H1 (cell line): ENCODE results near the gene UBA6. TPM values are rescaled to one million over a fixed set of nuclear protein-coding genes. Genes with fewer than 3 reads are reported as not detected.

Source experiments
- CTCF ChIA-PET: fragments of 300-600 bp; sonication (Branson Sonifier 250); formaldehyde crosslinking; loops from one replicate; lab custom pipeline; 2021; ENCODE audit not compliant: partially characterized antibody; lab: Charles Lee
- POLR2A ChIA-PET: fragments of 300-600 bp; sonication (Branson Sonifier 250); formaldehyde crosslinking; loops from one replicate; lab custom pipeline; 2021; ENCODE audit warnings: inconsistent platforms; ENCODE audit not compliant: partially characterized antibody; lab: Charles Lee
- DNase-seq, 2 experiments: peaks; one replicate each; pipeline versions ENCODE4 v3.0.0 to v3.0.0-alpha.2; 2010 to 2022; ENCODE audit warnings: low spot score in 2 of 2, low read depth in 1 of 2, mixed read lengths in 1 of 2
- FAIRE-seq: peaks from 2 replicates; lab custom pipeline; 2011; peaks lifted over from hg19 to GRCh38; lab: Jason Lieb, UNC
- H2AFZ ChIP-seq: 2 replicates; pipeline ENCODE4 v1.8.1; 2012; ENCODE audit warnings: low read length, inconsistent platforms
- H2AK5ac ChIP-seq: 2 replicates; pipeline ENCODE4 v1.6.1; 2013; ENCODE audit warnings: low read depth, low read length
- H2BK120ac ChIP-seq: replicated peaks from 2 replicates; pipeline ENCODE3; 2013; ENCODE audit warnings: low read depth, low read length, inconsistent platforms
- H2BK12ac ChIP-seq: 2 replicates; pipeline ENCODE4 v1.6.1; 2013; ENCODE audit warnings: low read depth, low read length
- H2BK15ac ChIP-seq: 2 replicates; pipeline ENCODE4 v1.6.1; 2013; ENCODE audit warnings: low read length
- H2BK20ac ChIP-seq: 2 replicates; pipeline ENCODE4 v1.6.1; 2013; ENCODE audit warnings: low read length
- H2BK5ac ChIP-seq: 2 replicates; pipeline ENCODE4 v1.6.1; 2013; ENCODE audit warnings: low read depth, low read length
- H3K14ac ChIP-seq: 2 replicates; pipeline ENCODE4 v1.6.1; 2013; ENCODE audit warnings: inconsistent platforms; ENCODE audit not compliant: insufficient read length
- H3K18ac ChIP-seq: 2 replicates; pipeline ENCODE4 v1.6.1; 2013; ENCODE audit warnings: low read length; ENCODE audit errors: extremely low read depth
- H3K23ac ChIP-seq: 2 replicates; pipeline ENCODE4 v1.6.1; 2013; ENCODE audit warnings: inconsistent platforms; ENCODE audit not compliant: insufficient read length
- H3K23me2 ChIP-seq: 2 replicates; pipeline ENCODE4 v1.6.1; 2013; ENCODE audit warnings: low read depth, low read length
- H3K27ac ChIP-seq: 2 replicates; pipeline ENCODE4 v1.6.1; 2011; ENCODE audit warnings: low read depth, low read length, inconsistent platforms
- H3K27me3 ChIP-seq, 4 experiments: replicated peaks in 1 of 4; 1 replicate in 1 of 4; 2 replicates in 3 of 4; pipeline versions ENCODE4 v1.6.1 to v1.8.1; 2011 to 2013; ENCODE audit warnings: low read length in 3 of 4, mild to moderate bottlenecking in 3 of 4, inconsistent platforms in 2 of 4, mixed read lengths in 2 of 4, moderate library complexity in 1 of 4; ENCODE audit not compliant: control insufficient read depth in 3 of 4, insufficient read depth in 3 of 4; ENCODE audit errors: extremely low read depth in 1 of 4
- H3K36me3 ChIP-seq, 4 experiments: 2 replicates each; pipeline versions ENCODE4 v1.6.1 to v1.8.1; 2011 to 2013; ENCODE audit warnings: mild to moderate bottlenecking in 4 of 4, low read length in 3 of 4, moderate library complexity in 2 of 4, control low read depth in 1 of 4, inconsistent platforms in 1 of 4; ENCODE audit not compliant: insufficient read depth in 4 of 4, control insufficient read depth in 2 of 4
- H3K4ac ChIP-seq: replicated peaks from 2 replicates; pipeline ENCODE3; 2013; ENCODE audit warnings: low read length, low read depth, mixed read lengths, inconsistent platforms; ENCODE audit not compliant: insufficient read length
- H3K4me1 ChIP-seq, 4 experiments: replicated peaks in 1 of 4; 1 replicate in 1 of 4; 2 replicates in 3 of 4; pipeline versions ENCODE4 v1.6.1 to v1.8.1; 2011 to 2013; ENCODE audit warnings: low read length in 3 of 4, inconsistent platforms in 2 of 4, mixed read lengths in 1 of 4; ENCODE audit not compliant: insufficient read depth in 4 of 4, control insufficient read depth in 3 of 4
- H3K4me2 ChIP-seq, 2 experiments: 2 replicates each; pipeline versions ENCODE4 v1.6.1 to v1.8.1; 2011 to 2013; ENCODE audit warnings: low read depth in 2 of 2, low read length in 2 of 2, control low read depth in 1 of 2, inconsistent platforms in 1 of 2, mild to moderate bottlenecking in 1 of 2; ENCODE audit not compliant: insufficient read depth in 1 of 2
- H3K4me3 ChIP-seq, 4 experiments: fragments of 200-600, 300-600 bp in 1 of 4; sonication (generic), shearing (Covaris generic), sonication (Bioruptor Twin) in 1 of 4; 2 replicates each; pipeline versions ENCODE4 v1.5.1 to v1.8.1; 2011 to 2016; ENCODE audit warnings: low read length in 4 of 4, low read depth in 3 of 4, control low read depth in 2 of 4, inconsistent platforms in 2 of 4, mild to moderate bottlenecking in 2 of 4, mixed read lengths in 1 of 4, moderate library complexity in 1 of 4; ENCODE audit not compliant: insufficient read depth in 2 of 4; ENCODE audit errors: extremely low read depth in 1 of 4
- H3K56ac ChIP-seq: replicated peaks from 2 replicates; pipeline ENCODE3; 2013; ENCODE audit warnings: low read depth, mild to moderate bottlenecking, mixed read lengths, low read length, inconsistent platforms; ENCODE audit not compliant: insufficient read length
- H3K79me1 ChIP-seq: 2 replicates; pipeline ENCODE4 v1.6.1; 2013; ENCODE audit warnings: low read depth, low read length, control low read depth
- H3K79me2 ChIP-seq, 2 experiments: 2 replicates each; pipeline versions ENCODE4 v1.6.1 to v1.8.1; 2012 to 2013; ENCODE audit warnings: low read length in 2 of 2, mild to moderate bottlenecking in 2 of 2, inconsistent platforms in 1 of 2; ENCODE audit not compliant: insufficient read depth in 2 of 2, control insufficient read depth in 1 of 2
- H3K9ac ChIP-seq, 4 experiments: replicated peaks in 1 of 4; 1 replicate in 1 of 4; 2 replicates in 3 of 4; pipeline versions ENCODE4 v1.6.1 to v1.8.1; 2011 to 2013; ENCODE audit warnings: low read depth in 3 of 4, low read length in 3 of 4, control low read depth in 2 of 4, mild to moderate bottlenecking in 2 of 4, moderate library complexity in 2 of 4, inconsistent platforms in 1 of 4; ENCODE audit errors: extremely low read depth in 1 of 4
- H3K9me3 ChIP-seq, 2 experiments: 2 replicates each; pipeline versions ENCODE4 v1.6.1 to v1.8.1; 2012 to 2013; ENCODE audit warnings: mild to moderate bottlenecking in 2 of 2, moderate library complexity in 2 of 2, control low read depth in 1 of 2, inconsistent platforms in 1 of 2, low read depth in 1 of 2, low read length in 1 of 2, mixed read lengths in 1 of 2; ENCODE audit not compliant: insufficient read depth in 2 of 2
- H4K20me1 ChIP-seq, 2 experiments: replicated peaks in 1 of 2; 2 replicates each; pipeline versions ENCODE3 to v1.8.1; 2011 to 2013; ENCODE audit warnings: inconsistent platforms in 2 of 2, low read length in 2 of 2, mild to moderate bottlenecking in 1 of 2; ENCODE audit not compliant: insufficient read depth in 2 of 2, control insufficient read depth in 1 of 2
- H4K5ac ChIP-seq: 2 replicates; pipeline ENCODE4 v1.6.1; 2013; ENCODE audit warnings: low read length, low read depth, mixed read lengths, inconsistent platforms; ENCODE audit not compliant: insufficient read length
- H4K8ac ChIP-seq: 2 replicates; pipeline ENCODE4 v1.8.0; 2013; ENCODE audit warnings: mild to moderate bottlenecking, moderate library complexity, low read length, inconsistent platforms; ENCODE audit not compliant: insufficient read depth; ENCODE audit errors: extremely low read depth
- H4K91ac ChIP-seq: replicated peaks from 2 replicates; pipeline ENCODE3; 2013; ENCODE audit warnings: low read length, mixed read lengths, inconsistent platforms; ENCODE audit not compliant: insufficient read length
- BACH1 ChIP-seq: IDR thresholded peaks from 2 replicates; pipeline ENCODE4 v1.6.1; 2012; ENCODE audit warnings: low read length, improper control_type of control experiment
- CHD1 ChIP-seq: IDR thresholded peaks from 2 replicates; pipeline ENCODE4 v1.6.1; 2012; ENCODE audit warnings: low read depth, low read length, improper control_type of control experiment
- CTBP2 ChIP-seq: IDR thresholded peaks from 2 replicates; pipeline ENCODE4 v1.7.0; 2011; ENCODE audit warnings: borderline replicate concordance, mild to moderate bottlenecking, moderate library complexity, mixed read lengths, low read length; ENCODE audit not compliant: insufficient read depth, insufficient read length
- EP300 ChIP-seq, 2 experiments: IDR thresholded peaks; 1 replicate in 1 of 2; 2 replicates in 1 of 2; pipeline ENCODE4 v1.6.1; 2011 to 2012; ENCODE audit warnings: low read depth in 2 of 2, low read length in 2 of 2, mild to moderate bottlenecking in 2 of 2, borderline replicate concordance in 1 of 2, inconsistent platforms in 1 of 2, moderate library complexity in 1 of 2
- HDAC2 ChIP-seq, 2 experiments: fragments of 300-600 bp in 1 of 2; sonication (generic) in 1 of 2; IDR thresholded peaks; 2 replicates each; pipeline ENCODE4 v1.6.1; 2011 to 2012; ENCODE audit warnings: low read depth in 2 of 2, low read length in 2 of 2, mild to moderate bottlenecking in 2 of 2, moderate library complexity in 2 of 2, borderline replicate concordance in 1 of 2, inconsistent platforms in 1 of 2
- JUN ChIP-seq: IDR thresholded peaks from 2 replicates; pipeline ENCODE4 v1.6.1; 2011; ENCODE audit warnings: low read depth, mild to moderate bottlenecking, improper control_type of control experiment, low read length
- SIN3A ChIP-seq, 2 experiments: IDR thresholded peaks in 1 of 2; conservative IDR thresholded peaks in 1 of 2; 2 replicates each; pipeline ENCODE4 v1.6.1; 2011 to 2012; ENCODE audit warnings: low read length in 2 of 2, improper control_type of control experiment in 1 of 2, low read depth in 1 of 2, mild to moderate bottlenecking in 1 of 2
- TAF7 ChIP-seq: optimal IDR thresholded peaks from 2 replicates; pipeline ENCODE3; 2011; ENCODE audit warnings: low read depth, mild to moderate bottlenecking, inconsistent platforms, low read length, moderate library complexity, borderline replicate concordance
- YY1 ChIP-seq: IDR thresholded peaks from 2 replicates; pipeline ENCODE4 v1.6.1; 2011; ENCODE audit warnings: low read depth, mild to moderate bottlenecking, low read length
- WGBS, 2 experiments: shearing (Covaris generic) in 1 of 2; methylation state at CpG; one replicate each; pipeline versions ENCODE4 v1.1.6 to v1.1.7; 2013 to 2015; ENCODE audit warnings: low lambda C conversion rate in 2 of 2, mixed read lengths in 2 of 2, inconsistent platforms in 1 of 2, low coverage in 1 of 2, missing lambda C conversion rate in 1 of 2; ENCODE audit not compliant: insufficient replicate concordance in 2 of 2, insufficient coverage in 1 of 2, insufficient read length in 1 of 2; ENCODE audit errors: extremely low coverage in 1 of 2, missing lambda C conversion rate in 1 of 2; 5-methylcytosine and 5-hydroxymethylcytosine counted together
- polyA plus RNA-seq, 7 experiments: library from polyadenylated mRNA; depleted of rRNA in 3 of 7; stranded (reverse) in 5 of 7; unstranded in 2 of 7; fragments of >200 nt in 5 of 7; fragments of 200-250 nt in 2 of 7; gene quantifications; 1 replicate in 5 of 7; 2 replicates in 1 of 7; 4 replicates in 1 of 7; pipeline versions ENCODE4 v1.2.1 to v1.2.3, GENCODE V29; 2011 to 2013; ENCODE audit warnings: missing spikeins in 2 of 7, mixed read lengths in 2 of 7
- total RNA-seq: library from RNA; stranded (reverse); fragmentation: NEBNext Ultra II Directional; extraction: Animal tissue kit (Norgen Biotek cat#: 25700); gene quantifications from 2 replicates; pipeline ENCODE4 v1.2.1, GENCODE V29; 2021
- TF ChIP-seq, protein P1 (sequence below): IDR thresholded peaks from 2 replicates; pipeline ENCODE4 v1.6.1; 2012; ENCODE audit warnings: inconsistent platforms
- TF ChIP-seq, protein P2 (sequence below): IDR thresholded peaks from 2 replicates; pipeline ENCODE4 v1.6.1; 2012; ENCODE audit warnings: inconsistent platforms

Gene UBA6
- total and polyA plus RNA-seq, 2 of the 8 experiments (the other 6 are each of a cell fraction or from before 2014, with no cell fraction given): 17.4 to 74.3 TPM

DNA sequence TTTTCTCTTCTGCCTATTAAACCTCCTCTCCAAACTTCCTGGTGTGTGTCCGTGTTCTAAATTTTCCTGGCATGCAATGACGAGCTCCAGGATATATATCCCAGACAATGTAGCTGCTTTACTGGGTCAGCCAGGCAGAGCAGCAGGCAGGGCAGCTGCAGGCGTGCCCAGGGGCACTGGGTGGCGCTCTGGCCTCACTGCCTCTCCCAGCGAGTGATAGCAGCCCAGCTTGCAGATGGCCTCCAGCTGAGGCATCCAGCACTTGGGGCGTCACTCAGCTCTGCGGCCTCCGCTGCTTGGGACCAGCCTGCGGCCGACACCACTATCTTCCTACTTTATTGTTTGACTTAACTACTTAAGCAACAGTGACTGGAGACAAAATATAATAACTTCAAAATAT lies 23.0 kb upstream of the UBA6 start:
- Histone ChIP-seq H2BK120ac (no peak overlapping the region), H3K56ac (no peak overlapping the region), H2BK5ac (no peak overlapping the region), H4K8ac (no peak overlapping the region), H2BK15ac (no peak overlapping the region), H3K23ac (no peak overlapping the region), H3K9ac (no peak overlapping the region), H2BK12ac (no peak overlapping the region), H4K20me1 (peaks cover 0 to 3% of the 10 kb centered on the region in 2 experiments), H2BK20ac (no peak overlapping the region), H2AK5ac (no peak overlapping the region), H3K14ac (no peak overlapping the region), H4K91ac (no peak overlapping the region), H3K79me1 (no peaks in the 10 kb centered on the region), H3K4me3 (no peak overlapping the region), H3K36me3 (no peaks in the 10 kb centered on the region; a peak in 1 of 8 replicates), H3K27ac (no peak overlapping the region), H2AFZ (no peak overlapping the region), H3K4ac (no peak overlapping the region), H3K79me2 (no peaks in the 10 kb centered on the region), H3K4me1 (peaks cover 0 to 10% (median 3%) of the 10 kb centered on the region in 4 experiments; a peak in 3 of 7 replicates), H4K5ac (no peak overlapping the region), H3K18ac (no peak overlapping the region), H3K23me2 (no peaks in the 10 kb centered on the region), H3K4me2 (no peak overlapping the region), H3K27me3 (no peaks in the 10 kb centered on the region), H3K9me3 (no peaks in the 10 kb centered on the region)
- DNase-seq (peak; percentile 53 to 76), FAIRE-seq (no peak)
- POLR2A ChIA-PET: interaction anchor here (0.7 to 1.2 kb wide), 4 partner anchors 9 to 187 kb away, joined by 3 to 4 read pairs (median 3); partner anchors contain the start of gene UBA6
- CTCF ChIA-PET: interaction anchor here (0.6 to 5.5 kb wide), 23 partner anchors 8 to 449 kb away, joined by 3 to 49 read pairs (median 3); partner anchors contain the start of gene GNRHR
- 68% methylated on average over 9 of the region's 10 CpGs; no CpG with 5 or more reads in 1 of the 2 experiments for WGBS, 2 experiments
- no peak for TF ChIP-seq BACH1
- no peak for TF ChIP-seq TAF7
- TF ChIP-seq, protein P1, sequence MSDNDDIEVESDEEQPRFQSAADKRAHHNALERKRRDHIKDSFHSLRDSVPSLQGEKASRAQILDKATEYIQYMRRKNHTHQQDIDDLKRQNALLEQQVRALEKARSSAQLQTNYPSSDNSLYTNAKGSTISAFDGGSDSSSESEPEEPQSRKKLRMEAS: 0 out of 2 replicates have a peak, but pooled peaks have one; percentile 19
- TF ChIP-seq YY1: peak; percentile 42; the same call in 1 of the 2 replicates
- TF ChIP-seq JUN: 0 out of 2 replicates have a peak, but pooled peaks have one; percentile 37
- TF ChIP-seq CTBP2: no peak
- peak in 1 of 2 experiments; percentile 8; a peak in 1 of 3 replicates for TF ChIP-seq EP300 (IDR thresholded peaks at IDR 0.05; ENCODE audit: borderline replicate concordance in 1 of 2, low read depth in 2 of 2, low read length in 2 of 2)
- no peak for TF ChIP-seq SIN3A (conservative IDR thresholded peaks at IDR 0.05 in 1 of 2, IDR thresholded peaks at IDR 0.05 in 1 of 2; ENCODE audit: low read depth in 1 of 2, low read length in 2 of 2)
- no peak for TF ChIP-seq HDAC2 (IDR thresholded peaks at IDR 0.05; ENCODE audit: borderline replicate concordance in 1 of 2, low read depth in 2 of 2, low read length in 2 of 2)
- TF ChIP-seq, protein P2, sequence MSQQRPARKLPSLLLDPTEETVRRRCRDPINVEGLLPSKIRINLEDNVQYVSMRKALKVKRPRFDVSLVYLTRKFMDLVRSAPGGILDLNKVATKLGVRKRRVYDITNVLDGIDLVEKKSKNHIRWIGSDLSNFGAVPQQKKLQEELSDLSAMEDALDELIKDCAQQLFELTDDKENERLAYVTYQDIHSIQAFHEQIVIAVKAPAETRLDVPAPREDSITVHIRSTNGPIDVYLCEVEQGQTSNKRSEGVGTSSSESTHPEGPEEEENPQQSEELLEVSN: no peak
- no peak for TF ChIP-seq CHD1
